ENCODE data around the gene ANKRD29. TPM values are rescaled to one million over a fixed set of nuclear protein-coding genes. Genes with fewer than 3 reads are reported as not detected.

Gene ANKRD29
- total and polyA plus RNA-seq, 2 experiments from 2014 or later = 6.6 to 36.6 TPM

- H2AFZ ChIP-seq = no peak overlapping the region
- Mint-ChIP-seq H3K4me3 (no peak overlapping the region), H3K27me3 (ENCODE audit: insufficient read depth, low read depth, poor library complexity) (no peaks in the 10 kb centered on the region), H3K27ac (no peak overlapping the region), H3K4me1 (peaks cover 2% of the 10 kb centered on the region; the same call in 2 of the 3 replicates), H3K9me3 (peaks cover 3% of the 10 kb centered on the region; the same call in 1 of the 3 replicates), H3K36me3 (ENCODE audit: low read depth) (no peaks in the 10 kb centered on the region; the same call in 2 of the 3 replicates)
- H3K9me2 ChIP-seq (ENCODE audit: insufficient read depth) = peaks cover 8% of the 10 kb centered on the region; the same call in 1 of the 2 replicates
- H4K20me1 ChIP-seq (replicated peaks; ENCODE audit: insufficient read depth) = no peaks in the 10 kb centered on the region
- no peak overlapping the region for H3K27ac ChIP-seq (ENCODE audit: low read depth)
- H3K4me2 ChIP-seq = no peak overlapping the region
- no peaks in the 10 kb centered on the region for H3K36me3 ChIP-seq (ENCODE audit: insufficient read depth)
- H3K27me3 ChIP-seq (ENCODE audit: insufficient read depth) = no peaks in the 10 kb centered on the region
- ATAC-seq (no peak), DNase-seq (ENCODE audit: low spot score) (no peak)
- no peaks in the 10 kb centered on the region for H3K4me1 ChIP-seq (ENCODE audit: insufficient read depth)
- H3K4me3 ChIP-seq = no peak overlapping the region
- H3F3A ChIP-seq (replicated peaks; ENCODE audit: low read depth) = no peaks in the 10 kb centered on the region
- H3K79me2 ChIP-seq (replicated peaks; ENCODE audit: insufficient read depth) = no peaks in the 10 kb centered on the region
- TF ChIP-seq, protein P1, sequence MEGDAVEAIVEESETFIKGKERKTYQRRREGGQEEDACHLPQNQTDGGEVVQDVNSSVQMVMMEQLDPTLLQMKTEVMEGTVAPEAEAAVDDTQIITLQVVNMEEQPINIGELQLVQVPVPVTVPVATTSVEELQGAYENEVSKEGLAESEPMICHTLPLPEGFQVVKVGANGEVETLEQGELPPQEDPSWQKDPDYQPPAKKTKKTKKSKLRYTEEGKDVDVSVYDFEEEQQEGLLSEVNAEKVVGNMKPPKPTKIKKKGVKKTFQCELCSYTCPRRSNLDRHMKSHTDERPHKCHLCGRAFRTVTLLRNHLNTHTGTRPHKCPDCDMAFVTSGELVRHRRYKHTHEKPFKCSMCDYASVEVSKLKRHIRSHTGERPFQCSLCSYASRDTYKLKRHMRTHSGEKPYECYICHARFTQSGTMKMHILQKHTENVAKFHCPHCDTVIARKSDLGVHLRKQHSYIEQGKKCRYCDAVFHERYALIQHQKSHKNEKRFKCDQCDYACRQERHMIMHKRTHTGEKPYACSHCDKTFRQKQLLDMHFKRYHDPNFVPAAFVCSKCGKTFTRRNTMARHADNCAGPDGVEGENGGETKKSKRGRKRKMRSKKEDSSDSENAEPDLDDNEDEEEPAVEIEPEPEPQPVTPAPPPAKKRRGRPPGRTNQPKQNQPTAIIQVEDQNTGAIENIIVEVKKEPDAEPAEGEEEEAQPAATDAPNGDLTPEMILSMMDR (conservative IDR thresholded peaks at IDR 0.05; ENCODE audit: low read depth in 2 of 2) = no peak
- no peak for TF ChIP-seq ZNF114 (CRISPR knock-in tag; IDR thresholded peaks at IDR 0.05)
- no peak for TF ChIP-seq JUNB (IDR thresholded peaks at IDR 0.05; ENCODE audit: unreplicated experiment)
- no peak for TF ChIP-seq ZNF462 (CRISPR knock-in tag; IDR thresholded peaks at IDR 0.05)
- no peak for TF ChIP-seq NANOG (IDR thresholded peaks at IDR 0.05; ENCODE audit: borderline replicate concordance)
- TF ChIP-seq, protein P2, sequence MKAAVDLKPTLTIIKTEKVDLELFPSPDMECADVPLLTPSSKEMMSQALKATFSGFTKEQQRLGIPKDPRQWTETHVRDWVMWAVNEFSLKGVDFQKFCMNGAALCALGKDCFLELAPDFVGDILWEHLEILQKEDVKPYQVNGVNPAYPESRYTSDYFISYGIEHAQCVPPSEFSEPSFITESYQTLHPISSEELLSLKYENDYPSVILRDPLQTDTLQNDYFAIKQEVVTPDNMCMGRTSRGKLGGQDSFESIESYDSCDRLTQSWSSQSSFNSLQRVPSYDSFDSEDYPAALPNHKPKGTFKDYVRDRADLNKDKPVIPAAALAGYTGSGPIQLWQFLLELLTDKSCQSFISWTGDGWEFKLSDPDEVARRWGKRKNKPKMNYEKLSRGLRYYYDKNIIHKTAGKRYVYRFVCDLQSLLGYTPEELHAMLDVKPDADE (IDR thresholded peaks at IDR 0.05) = no peak
- TF ChIP-seq CREB1 (CRISPR knock-in tag; IDR thresholded peaks at IDR 0.05; ENCODE audit: low read depth) = no peak
- no peak for TF ChIP-seq EZH2phosphoT487 (IDR thresholded peaks at IDR 0.05; ENCODE audit: unreplicated experiment)
- no peak for TF ChIP-seq ZNF331 (CRISPR knock-in tag; IDR thresholded peaks at IDR 0.05; ENCODE audit: low read depth)
- no peak for TF ChIP-seq EZH2 (IDR thresholded peaks at IDR 0.05; ENCODE audit: low read depth, unreplicated experiment)
- TF ChIP-seq STAT1 (IDR thresholded peaks at IDR 0.05; ENCODE audit: unreplicated experiment) = no peak
- no peak for TF ChIP-seq REST (IDR thresholded peaks at IDR 0.05; ENCODE audit: unreplicated experiment)
- no peak for TF ChIP-seq POLR2AphosphoS5 (IDR thresholded peaks at IDR 0.05; ENCODE audit: low read depth)
Measured at GRCh38 chr18:23712445-23712844, 49.7 kb upstream of the ANKRD29 start.
